Activated CD8-positive, alpha-beta memory T cell treated with anti-CD3 and anti-CD28 coated beads for 36 hours (primary cell): Measurements from ENCODE around the gene MAP2K1. TPM values are rescaled to one million over a fixed set of nuclear protein-coding genes. Genes with fewer than 3 reads are reported as not detected.

Experiments used
- CTCF ChIA-PET: fragments of 350-600 bp; sonication (Branson Sonifier 250); formaldehyde crosslinking; loops from one replicate; lab custom pipeline; 2021; ENCODE audit warnings: antibody characterized with exemption; lab: Charles Lee
- POLR2A ChIA-PET: fragments of 350-600 bp; sonication (Branson Sonifier 250); formaldehyde crosslinking; loops from one replicate; lab custom pipeline; 2021; ENCODE audit warnings: antibody characterized with exemption; lab: Charles Lee
- total RNA-seq, 2 experiments: library from RNA; stranded (reverse); gene quantifications; one replicate each; pipeline ENCODE4 v1.2.3, GENCODE V29; 2021

MAP2K1 gene
- total RNA-seq, 2 experiments from 2014 or later, result 115 to 116 TPM

GRCh38 chr15:66389098-66389858 lies 2.6 kb downstream of the MAP2K1 start:
- CTCF ChIA-PET, result interaction anchor here (0.7 kb wide), 3 partner anchors 11 to 1909 kb away, joined by 3 to 4 read pairs (median 3); no protein-coding TSS in a partner anchor
- POLR2A ChIA-PET, result interaction anchor here (1.6 to 4.4 kb wide), 2 partner anchors 20 to 109 kb away, joined by 7 to 31 read pairs; partner anchors contain the start of gene SNAPC5

- POLR2A ChIA-PET, result no interaction called here
- CTCF ChIA-PET, result no interaction called here
These were observed 3.2 kb downstream of the MAP2K1 start for GRCh38 chr15:66389859-66390381.

GRCh38 chr15:66390678-66391077 lies 4.0 kb downstream of the MAP2K1 start:
- POLR2A ChIA-PET, result interaction anchor here (0.5 to 0.6 kb wide), 2 partner anchors 57 to 94 kb away, joined by 3 to 5 read pairs; no protein-coding TSS in a partner anchor
- CTCF ChIA-PET, result no interaction called here

GRCh38 chr15:66393037-66393436 lies 6.3 kb downstream of the MAP2K1 start:
- POLR2A ChIA-PET, result interaction anchor here (0.7 kb wide), 1 partner anchor 156 kb away, joined by 4 read pairs; no protein-coding TSS in a partner anchor
- CTCF ChIA-PET, result interaction anchor here (0.6 kb wide), 1 partner anchor 1559 kb away, joined by 3 read pairs; no protein-coding TSS in a partner anchor

- POLR2A ChIA-PET, result no interaction called here
- CTCF ChIA-PET, result no interaction called here
These were observed 7.8 kb downstream of the MAP2K1 start for GRCh38 chr15:66394472-66394871.

GRCh38 chr15:66394915-66395314 lies 8.2 kb downstream of the MAP2K1 start:
- CTCF ChIA-PET, result interaction anchor here (1.2 kb wide), 1 partner anchor 19 kb away, joined by 3 read pairs; no protein-coding TSS in a partner anchor

GRCh38 chr15:66399276-66399675 lies 12.6 kb downstream of the MAP2K1 start:
- POLR2A ChIA-PET, result no interaction called here
- CTCF ChIA-PET, result no interaction called here

More at GRCh38 chr15:66394915-66395314, 8.2 kb downstream of the MAP2K1 start:
- POLR2A ChIA-PET, result no interaction called here

GRCh38 chr15:66400351-66400774 lies 13.7 kb downstream of the MAP2K1 start:
- ChIA-PET CTCF (no interaction called here), POLR2A (interaction anchor here (1.4 kb wide), 1 partner anchor 14 kb away, joined by 3 read pairs; the partner anchor contains the start of gene MAP2K1)

GRCh38 chr15:66401130-66402021 lies 14.7 kb downstream of the MAP2K1 start:
- ChIA-PET CTCF (interaction anchor here (1.5 kb wide), 1 partner anchor 97 kb away, joined by 4 read pairs; the partner anchor contains the start of gene SNAPC5), POLR2A (interaction anchor here (1.4 kb wide), 1 partner anchor 15 kb away, joined by 3 read pairs; the partner anchor contains the start of gene MAP2K1)

- ChIA-PET CTCF (interaction anchor here (0.6 kb wide), 1 partner anchor 12 kb away, joined by 3 read pairs; no protein-coding TSS in a partner anchor), POLR2A (interaction anchor here (1.6 kb wide), 1 partner anchor 16 kb away, joined by 5 read pairs; the partner anchor contains the start of gene MAP2K1)
These were observed 16.1 kb downstream of the MAP2K1 start for GRCh38 chr15:66402761-66403284.

- ChIA-PET POLR2A (interaction anchor here (1.6 kb wide), 1 partner anchor 17 kb away, joined by 5 read pairs; the partner anchor contains the start of gene MAP2K1), CTCF (no interaction called here)
These were observed 16.6 kb downstream of the MAP2K1 start for GRCh38 chr15:66403323-66403722.

- ChIA-PET CTCF (interaction anchor here (1.7 kb wide), 1 partner anchor 94 kb away, joined by 6 read pairs; the partner anchor contains the start of gene SNAPC5), POLR2A (interaction anchor here (1.6 kb wide), 1 partner anchor 18 kb away, joined by 5 read pairs; the partner anchor contains the start of gene MAP2K1)
These were observed 17.4 kb downstream of the MAP2K1 start for GRCh38 chr15:66404122-66404521.

GRCh38 chr15:66404532-66404931 lies 17.8 kb downstream of the MAP2K1 start:
- ChIA-PET POLR2A (interaction anchor here (0.6 to 1.6 kb wide), 2 partner anchors 18 to 67 kb away, joined by 3 to 5 read pairs; partner anchors contain the start of gene MAP2K1), CTCF (interaction anchor here (1.7 kb wide), 1 partner anchor 94 kb away, joined by 6 read pairs; the partner anchor contains the start of gene SNAPC5)

GRCh38 chr15:66405007-66405406 lies 18.3 kb downstream of the MAP2K1 start:
- POLR2A ChIA-PET, result interaction anchor here (0.6 kb wide), 1 partner anchor 67 kb away, joined by 3 read pairs; no protein-coding TSS in a partner anchor
- CTCF ChIA-PET, result interaction anchor here (1.7 kb wide), 1 partner anchor 93 kb away, joined by 6 read pairs; the partner anchor contains the start of gene SNAPC5

GRCh38 chr15:66405615-66406014 lies 18.9 kb downstream of the MAP2K1 start:
- CTCF ChIA-PET, result interaction anchor here (1.7 kb wide), 1 partner anchor 93 kb away, joined by 6 read pairs; the partner anchor contains the start of gene SNAPC5
- POLR2A ChIA-PET, result no interaction called here

GRCh38 chr15:66408254-66408653 lies 21.5 kb downstream of the MAP2K1 start:
- ChIA-PET CTCF (no interaction called here), POLR2A (no interaction called here)

- POLR2A ChIA-PET, result no interaction called here
- CTCF ChIA-PET, result no interaction called here
These were observed 22.1 kb downstream of the MAP2K1 start for GRCh38 chr15:66408675-66409282.
